Activated T-cell treated with anti-CD3 and anti-CD28 coated beads for 4 hours (primary cell): ENCODE measurements around the gene CRYAA.

Experiments
- DNase-seq: peaks from one replicate; pipeline ENCODE4 v3.0.0-alpha.2; 2020

The CRYAA gene

DNA sequence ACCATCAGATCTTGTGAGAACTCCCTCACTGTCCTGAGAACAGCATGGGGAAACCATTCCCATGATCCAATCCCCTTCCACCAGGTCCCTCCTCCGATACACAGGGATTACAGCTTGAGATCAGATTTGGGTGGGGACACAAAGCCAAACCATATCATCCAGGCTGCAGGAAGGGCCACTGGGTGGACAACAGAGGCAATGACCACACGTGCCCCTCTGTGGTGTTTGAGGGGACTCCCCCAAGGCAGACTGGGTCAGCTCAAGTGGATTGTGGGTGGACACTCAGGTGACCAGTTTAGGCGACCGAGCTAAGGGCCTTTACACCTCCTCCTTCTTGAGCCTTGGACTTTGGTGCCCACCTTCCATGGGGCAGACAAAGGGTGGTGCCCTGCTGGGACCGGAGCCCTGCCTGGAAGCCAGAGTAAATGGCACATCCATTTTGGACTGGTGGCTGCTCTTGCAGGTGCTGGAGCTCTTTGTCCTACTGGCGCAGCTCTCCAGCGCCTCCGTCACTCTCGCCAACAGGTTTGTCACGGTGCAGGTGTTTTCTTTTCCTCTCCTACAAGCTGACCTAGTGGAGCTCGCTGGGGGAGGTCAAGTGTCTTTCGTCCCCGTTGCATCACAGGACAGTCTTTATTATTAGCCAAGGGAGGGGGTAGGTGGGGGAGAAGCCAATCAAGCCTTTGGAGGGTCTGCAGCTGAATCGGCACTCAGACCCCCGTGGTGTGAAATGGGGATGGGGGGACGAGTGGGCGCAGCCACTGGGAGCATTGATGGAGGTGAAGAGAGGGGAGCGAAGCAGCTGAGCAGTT lies 37.6 kb downstream of the CRYAA start:
- no peak for DNase-seq

DNA sequence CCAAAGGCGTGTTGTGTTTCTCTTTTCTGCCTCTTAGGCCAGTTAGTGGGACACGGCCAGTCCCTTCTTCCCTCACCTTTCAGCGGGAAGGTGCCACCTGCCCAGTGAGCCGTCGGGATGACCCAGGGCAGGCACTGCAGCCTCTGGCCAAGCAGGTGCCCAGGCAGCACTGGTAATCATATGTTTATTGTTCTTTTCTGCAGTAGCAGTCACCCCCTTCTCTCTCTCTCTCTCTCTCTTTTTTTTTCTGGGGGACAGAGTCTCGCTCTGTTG lies 38.2 kb downstream of the CRYAA start:
- no peak for DNase-seq

DNA sequence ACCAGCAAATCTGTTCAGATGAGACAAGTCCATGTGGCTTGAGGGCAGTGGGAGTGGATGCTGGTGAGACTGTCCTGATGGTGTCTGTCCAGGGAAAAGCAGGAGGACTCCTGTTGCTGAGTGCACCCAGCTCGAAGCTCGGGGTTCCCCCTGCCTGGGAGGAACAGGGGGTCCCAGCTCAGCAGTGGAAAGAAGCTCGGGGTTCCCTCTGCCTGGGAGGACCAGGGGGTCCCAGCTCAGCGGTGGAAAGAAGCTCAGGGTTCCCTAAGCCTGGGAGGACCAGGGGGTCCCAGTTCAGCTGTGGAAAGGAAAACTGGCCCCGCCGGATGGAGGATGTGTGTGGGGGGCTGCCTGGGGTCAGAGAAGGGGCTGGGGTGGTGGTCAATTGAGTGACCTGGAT lies 39.1 kb downstream of the CRYAA start:
- no peak for DNase-seq

DNA sequence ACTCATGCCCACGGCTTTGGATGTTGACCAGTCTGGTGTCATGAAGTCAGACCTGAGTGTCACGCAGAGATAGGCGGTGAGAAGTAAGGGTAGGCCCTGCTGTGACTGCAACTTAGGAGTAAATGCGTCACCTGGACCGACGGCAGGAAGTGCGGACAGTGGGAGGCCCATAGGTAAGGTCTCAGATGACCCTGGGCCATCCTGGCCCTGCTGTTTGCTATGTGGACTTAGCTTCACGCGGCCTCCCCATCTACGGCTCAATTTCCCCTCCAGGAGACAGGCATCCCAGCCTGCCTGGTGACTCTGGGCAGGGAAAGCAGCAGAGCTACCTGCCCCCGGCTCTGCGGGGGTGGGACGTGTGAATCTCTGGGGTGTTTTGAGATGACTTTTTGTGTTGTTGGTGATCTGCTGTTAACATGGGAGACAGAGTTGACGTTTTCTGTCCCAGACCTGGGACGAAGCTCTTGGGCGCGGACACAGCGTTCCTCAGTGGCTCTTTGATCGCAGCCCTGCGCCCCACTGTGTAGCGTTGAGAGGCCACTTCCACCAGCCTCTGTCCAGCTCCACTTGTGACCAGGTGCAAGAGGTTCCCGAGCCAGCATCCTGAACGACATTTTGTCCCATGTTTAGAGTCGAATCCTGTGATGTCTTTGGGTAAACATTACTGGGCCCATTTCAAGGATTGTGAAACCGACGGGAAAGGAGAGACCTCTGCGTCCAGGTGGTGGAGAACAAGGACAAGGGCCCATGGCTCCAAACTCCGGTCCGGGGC lies 39.9 kb downstream of the CRYAA start:
- no peak for DNase-seq

DNA sequence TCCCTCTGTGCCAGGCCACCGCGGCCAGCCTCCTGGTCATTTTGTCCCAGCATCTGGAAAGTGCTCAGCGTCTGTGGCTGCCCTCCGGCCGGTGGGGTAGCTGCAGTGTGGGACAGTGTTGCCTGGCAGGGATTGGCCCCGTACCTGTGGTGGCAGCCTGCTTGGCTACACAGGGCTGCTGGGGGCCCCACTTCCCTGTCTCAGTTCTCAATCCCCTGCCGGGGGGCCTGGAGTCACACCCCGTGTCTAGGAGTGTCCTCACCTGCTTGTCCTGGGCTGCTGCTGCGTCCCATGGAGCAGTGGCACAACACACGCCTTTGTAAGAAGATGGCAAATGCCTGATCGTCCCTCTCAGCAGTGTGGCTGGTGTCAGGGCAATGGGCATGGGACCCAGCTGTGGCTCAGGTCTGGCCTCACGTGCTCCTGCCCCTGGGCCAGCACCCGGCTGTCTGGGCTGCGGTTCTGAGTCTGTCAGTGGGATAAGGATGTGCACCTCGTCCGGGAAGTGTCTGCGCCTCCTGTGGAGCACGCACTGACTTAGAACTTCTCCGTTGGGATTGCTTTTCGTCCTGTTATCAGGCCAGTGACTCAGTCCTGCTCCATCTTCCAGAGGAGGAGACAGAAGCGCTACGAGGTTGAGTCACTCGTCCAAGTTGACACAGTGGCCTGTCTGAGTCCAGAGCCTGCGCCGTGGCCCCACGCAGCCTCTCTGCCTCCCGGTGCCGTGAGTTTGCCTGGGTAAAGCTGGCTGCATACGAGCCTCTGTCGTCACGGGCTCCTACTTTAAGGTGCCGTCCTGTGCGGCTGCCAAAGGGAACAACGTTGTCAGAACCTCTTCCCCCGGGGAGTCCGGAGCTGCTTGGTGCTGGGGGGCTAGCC lies 41.0 kb downstream of the CRYAA start:
- no peak for DNase-seq

DNA sequence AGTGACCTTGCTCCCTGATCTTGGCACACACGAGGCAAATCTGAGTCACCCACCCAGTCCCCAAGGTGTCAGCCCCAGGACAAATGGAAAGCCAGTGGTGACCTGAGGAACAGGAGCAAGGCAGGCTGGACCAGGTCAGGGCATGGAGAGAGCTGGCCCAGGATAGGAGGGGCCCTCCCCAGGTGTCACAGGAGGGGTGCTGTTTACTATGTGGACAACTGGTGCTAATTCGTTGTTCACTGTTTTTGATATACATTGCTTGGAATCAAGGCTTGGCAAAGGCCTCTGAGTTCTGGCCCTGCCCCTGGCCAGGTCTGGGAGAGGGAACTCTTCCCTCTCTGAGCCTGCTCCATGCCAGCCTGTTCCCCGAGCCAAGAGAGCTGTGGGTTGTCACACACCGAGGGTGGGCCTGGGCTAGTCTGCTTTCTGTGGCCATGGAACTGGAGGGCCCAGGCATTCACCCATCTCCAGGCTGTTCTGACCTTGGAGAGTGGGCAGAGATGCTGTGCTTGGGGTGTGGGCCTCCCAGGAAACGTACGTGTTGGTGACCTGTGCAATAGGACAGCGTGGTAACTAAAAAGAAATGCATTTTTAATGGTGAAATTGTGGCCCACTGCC lies 41.8 kb downstream of the CRYAA start:
- DNase-seq, result no peak

DNA sequence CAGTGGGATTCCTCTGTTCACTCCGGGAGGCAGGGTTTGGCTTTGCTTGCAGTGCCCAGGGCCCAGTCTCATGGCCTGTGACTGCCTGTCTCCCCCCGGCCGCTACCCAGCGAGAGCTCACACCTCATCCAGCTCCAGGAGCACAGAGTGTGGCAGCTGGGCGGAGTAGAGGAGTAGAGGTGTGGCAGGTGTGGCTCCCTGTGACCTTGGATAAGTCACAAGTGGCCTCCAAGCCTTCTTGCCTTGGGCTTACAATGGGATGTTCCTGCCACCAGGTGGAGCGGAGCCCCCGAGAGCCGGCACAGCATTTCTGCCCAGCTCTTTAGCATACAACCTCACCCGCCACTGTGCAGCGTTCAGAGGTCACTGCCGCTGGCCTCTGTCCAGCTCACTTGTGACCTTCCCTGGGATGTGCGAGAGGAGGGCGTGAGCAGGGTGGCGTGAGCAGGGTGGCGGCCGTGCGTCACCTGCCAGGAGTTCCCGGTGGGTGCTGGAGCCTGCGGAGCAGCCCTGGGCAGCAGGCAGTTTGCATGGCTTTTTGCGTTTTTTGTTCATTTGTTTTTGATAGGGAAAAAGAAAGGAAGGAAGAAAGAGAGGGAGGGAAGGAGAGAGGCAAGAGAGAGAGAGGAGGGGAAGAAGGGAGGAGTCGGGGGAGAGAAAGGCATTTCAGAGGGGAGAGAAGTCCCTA lies 42.4 kb downstream of the CRYAA start:
- DNase-seq, result no peak

DNA sequence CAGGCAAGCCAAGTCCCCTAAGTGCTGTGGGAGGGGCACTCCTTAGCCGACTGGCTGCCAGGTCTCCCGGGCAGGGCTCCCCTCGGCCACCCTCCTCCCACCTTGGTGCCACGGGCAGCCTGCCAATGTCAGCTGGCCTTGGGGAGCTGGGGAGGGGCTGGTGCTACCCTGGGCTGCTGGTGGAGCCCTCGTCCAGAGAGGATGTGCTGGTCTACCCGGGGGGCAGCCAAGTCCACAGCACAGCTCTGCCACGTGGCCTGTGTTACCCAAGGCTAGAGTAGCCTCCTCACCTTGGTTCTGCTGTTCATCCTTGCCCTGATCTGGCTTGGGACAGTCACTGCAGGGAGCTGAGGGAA lies 42.9 kb downstream of the CRYAA start:
- DNase-seq, result no peak
